Lower lobe of right lung (tissue), 2 donors: ENCODE measurements around the gene C9orf78. TPM values are rescaled to one million over a fixed set of nuclear protein-coding genes. Genes with fewer than 3 reads are reported as not detected.

Experiments
- ATAC-seq, 2 donors: fragments of 200-7000 bp; cut with Tn5 transposase; one replicate each; pipeline ENCODE4 v1.9.1; 2020 to 2022; ENCODE audit warnings: mild to moderate bottlenecking in 2 of 2, moderate library complexity in 2 of 2
- DNase-seq: peaks from one replicate; pipeline ENCODE4 v3.0.0-alpha.2; 2020
- H3K27ac ChIP-seq: fragments of 200-600 bp; one replicate; pipeline ENCODE4 v1.8.0; 2022
- H3K27me3 ChIP-seq: fragments of 200-600 bp; one replicate; pipeline ENCODE4 v1.8.0; 2022; ENCODE audit warnings: low read depth
- H3K36me3 ChIP-seq: fragments of 200-600 bp; one replicate; pipeline ENCODE4 v1.8.0; 2022; ENCODE audit warnings: mild to moderate bottlenecking
- H3K4me1 ChIP-seq: fragments of 200-600 bp; one replicate; pipeline ENCODE4 v1.8.0; 2022
- H3K4me3 ChIP-seq: fragments of 200-600 bp; one replicate; pipeline ENCODE4 v1.8.0; 2022; ENCODE audit warnings: mild to moderate bottlenecking
- H3K9me3 ChIP-seq: fragments of 200-600 bp; one replicate; pipeline ENCODE4 v1.8.0; 2022
- CTCF ChIP-seq: fragments of 200-600 bp; IDR thresholded peaks from one replicate; pipeline ENCODE4 v1.8.0; 2022; ENCODE audit warnings: antibody characterized with exemption, mild to moderate bottlenecking
- intact Hi-C: fragments of 100-400 bp; cut with DNase I; formaldehyde crosslinking; loops from one replicate; pipeline ENCODE4 v1.11.0; 2022
- total RNA-seq: library from RNA; stranded (reverse); fragmentation: NEBNext Ultra II Directional; extraction: Animal tissue kit (Norgen Biotek cat#: 25700); gene quantifications from one replicate; pipeline ENCODE4 v1.2.1, GENCODE V29; 2021
- donor health status: DM: no; HTN: yes; CAD: no; lungs with severe emphysema.

The C9orf78 gene
- total RNA-seq, 1 donor from 2014 or later: 42.0 TPM

- intact Hi-C loops: no loop called here
- TF ChIP-seq CTCF: no peak
- H3K4me1 ChIP-seq: peaks cover 9% of the 10 kb centered on the region
- H3K9me3 ChIP-seq: no peaks in the 10 kb centered on the region
- ATAC-seq (no peak), DNase-seq (no peak)
- no peaks in the 10 kb centered on the region for H3K27me3 ChIP-seq
- no peak overlapping the region for H3K27ac ChIP-seq
- peaks cover 61% of the 10 kb centered on the region for H3K36me3 ChIP-seq
- no peak overlapping the region for H3K4me3 ChIP-seq
Observed at GRCh38 chr9:129826759-129827158, 8.3 kb downstream of the C9orf78 start.

GRCh38 chr9:129826344-129826743, 8.7 kb downstream of the C9orf78 start:
- intact Hi-C loops: no loop called here
- Histone ChIP-seq H3K4me3 (no peak overlapping the region), H3K4me1 (peaks cover 9% of the 10 kb centered on the region), H3K27ac (no peak overlapping the region), H3K36me3 (peaks cover 61% of the 10 kb centered on the region), H3K9me3 (no peaks in the 10 kb centered on the region), H3K27me3 (no peaks in the 10 kb centered on the region)
- no peak for TF ChIP-seq CTCF
- DNase-seq (no peak), ATAC-seq (no peak)

- H3K36me3 ChIP-seq: peaks cover 61% of the 10 kb centered on the region
- peak; percentile 96 to 98 for ATAC-seq
Observed at GRCh38 chr9:129823935-129824601, 11.0 kb downstream of the C9orf78 start, which contains the start of gene TOR1A. Gene TOR1A (minus strand): TSS chr9:129824136. CDS start chr9:129824085, 51 bp downstream.

GRCh38 chr9:129823542-129823934, 11.5 kb downstream of the C9orf78 start:
- Histone ChIP-seq H3K4me3 (peak overlapping the region; percentile 86), H3K4me1 (peaks cover 9% of the 10 kb centered on the region), H3K36me3 (peaks cover 61% of the 10 kb centered on the region), H3K27me3 (no peaks in the 10 kb centered on the region), H3K9me3 (no peaks in the 10 kb centered on the region), H3K27ac (peak overlapping the region; percentile 81)
- intact Hi-C loops: no loop called here
- DNase-seq (no peak), ATAC-seq (peak; percentile 64 to 72)
- TF ChIP-seq CTCF: no peak

More at GRCh38 chr9:129823935-129824601, 11.0 kb downstream of the C9orf78 start, which contains the start of gene TOR1A:
- Histone ChIP-seq H3K27ac (peak within 1 kb of the TSS; percentile 81), H3K4me3 (peak within 1 kb of the TSS; percentile 86), H3K27me3 (no peaks in the 10 kb centered on the region), H3K9me3 (no peaks in the 10 kb centered on the region), H3K4me1 (peaks cover 9% of the 10 kb centered on the region)
- intact Hi-C loops: no loop called here
- TF ChIP-seq CTCF: no peak
- peak; percentile 97 for DNase-seq

- DNase-seq (peak; percentile 55), ATAC-seq (peak; percentile 52 to 56)
- peaks cover 61% of the 10 kb centered on the region for H3K36me3 ChIP-seq
- H3K27me3 ChIP-seq: no peaks in the 10 kb centered on the region
- intact Hi-C loops: no loop called here
- peak overlapping the region; percentile 86 for H3K4me3 ChIP-seq
- peaks cover 9% of the 10 kb centered on the region for H3K4me1 ChIP-seq
- no peak for TF ChIP-seq CTCF
- no peaks in the 10 kb centered on the region for H3K9me3 ChIP-seq
- peak overlapping the region; percentile 46 for H3K27ac ChIP-seq
Observed at GRCh38 chr9:129822898-129823541, 12.1 kb downstream of the C9orf78 start.
